Neural cell (in vitro differentiated cells): Measurements from ENCODE around the gene IFI30. TPM values are rescaled to one million over a fixed set of nuclear protein-coding genes. Genes with fewer than 3 reads are reported as not detected.

Experiments used
- H2AFZ ChIP-seq: fragments of 200-600, 300-800 bp; sonication (generic), shearing (Covaris generic); 2 replicates; pipeline ENCODE4 v1.6.0; 2014; ENCODE audit warnings: low read depth, mild to moderate bottlenecking, antibody characterized with exemption, low read length, moderate library complexity
- H3F3A ChIP-seq: fragments of 200-600 bp; shearing (Covaris generic); 2 replicates; pipeline ENCODE4 v1.6.1; 2016; ENCODE audit warnings: mild to moderate bottlenecking, moderate library complexity, mixed read lengths, antibody characterized with exemption, low read length; ENCODE audit not compliant: insufficient read depth, poor library complexity, severe bottlenecking
- H3K27ac ChIP-seq: fragments of 200-600, 300-800 bp; sonication (generic), shearing (Covaris generic); 2 replicates; pipeline ENCODE4 v1.5.1; 2014; ENCODE audit warnings: mild to moderate bottlenecking, low read length, moderate library complexity
- H3K27me3 ChIP-seq: fragments of 300-800, 200-600 bp; sonication (generic), shearing (Covaris generic); 2 replicates; pipeline ENCODE4 v1.6.0; 2014; ENCODE audit warnings: mild to moderate bottlenecking, low read depth, low read length, moderate library complexity; ENCODE audit not compliant: insufficient read depth
- H3K36me3 ChIP-seq: fragments of 300-800, 200-600 bp; sonication (generic), shearing (Covaris generic); 2 replicates; pipeline ENCODE4 v1.5.1; 2014; ENCODE audit warnings: mild to moderate bottlenecking, antibody characterized with exemption, low read length, moderate library complexity; ENCODE audit not compliant: insufficient read depth
- H3K4me2 ChIP-seq: fragments of 300-800, 200-600 bp; sonication (generic), shearing (Covaris generic); 2 replicates; pipeline ENCODE4 v1.6.0; 2014; ENCODE audit warnings: mild to moderate bottlenecking, low read length
- H3K4me3 ChIP-seq: fragments of 300-800, 200-600 bp; sonication (generic), shearing (Covaris generic); 2 replicates; pipeline ENCODE4 v1.5.1; 2014; ENCODE audit warnings: mild to moderate bottlenecking, low read length, moderate library complexity
- H3K79me2 ChIP-seq: fragments of 200-600 bp; shearing (Covaris generic); replicated peaks from 2 replicates; pipeline ENCODE4 v1.6.0; 2014; ENCODE audit warnings: mild to moderate bottlenecking, low read length, moderate library complexity; ENCODE audit not compliant: insufficient read depth
- H3K9ac ChIP-seq: fragments of 300-800, 200-600 bp; sonication (generic), shearing (Covaris generic); 2 replicates; pipeline ENCODE4 v1.6.1; 2016; ENCODE audit warnings: mild to moderate bottlenecking, low read length, mixed read lengths
- H3K9me2 ChIP-seq: fragments of 200-600 bp; shearing (Covaris generic); 2 replicates; pipeline ENCODE4 v1.6.1; 2016; ENCODE audit warnings: mild to moderate bottlenecking, low read length, mixed read lengths; ENCODE audit not compliant: insufficient read depth
- H3K9me3 ChIP-seq: fragments of 200-600, 300-800 bp; sonication (generic), shearing (Covaris generic); 2 replicates; pipeline ENCODE4 v1.6.1; 2016; ENCODE audit warnings: mild to moderate bottlenecking, mixed run types, low read length, moderate library complexity, mixed read lengths
- H4K20me1 ChIP-seq: fragments of 200-600 bp; shearing (Covaris generic); 2 replicates; pipeline ENCODE4 v1.6.1; 2016; ENCODE audit warnings: mild to moderate bottlenecking, mixed run types; ENCODE audit not compliant: insufficient read depth
- EP300 ChIP-seq: fragments of 450-650 bp; conservative IDR thresholded peaks from 2 replicates; pipeline ENCODE4 v1.6.1; 2014; ENCODE audit warnings: antibody characterized with exemption, mild to moderate bottlenecking, moderate library complexity; ENCODE audit not compliant: poor library complexity, severe bottlenecking
- EZH2 ChIP-seq: fragments of 200-600, 300-800 bp; shearing (Covaris generic), sonication (generic); IDR thresholded peaks from 2 replicates; pipeline ENCODE4 v1.6.1; 2014; ENCODE audit warnings: antibody characterized with exemption, low read length, borderline replicate concordance, mild to moderate bottlenecking; ENCODE audit not compliant: insufficient read depth, poor library complexity, severe bottlenecking
- MXI1 ChIP-seq: fragments of 450-650 bp; conservative IDR thresholded peaks from 2 replicates; pipeline ENCODE4 v1.6.1; 2014; ENCODE audit warnings: antibody characterized with exemption, mild to moderate bottlenecking; ENCODE audit not compliant: poor library complexity, severe bottlenecking
- POLR2AphosphoS5 ChIP-seq: IDR thresholded peaks from 2 replicates; pipeline ENCODE4 v1.6.1; 2012
- RAD21 ChIP-seq: fragments of 450-650 bp; conservative IDR thresholded peaks from 2 replicates; pipeline ENCODE4 v1.6.1; 2014; ENCODE audit warnings: antibody characterized with exemption, mild to moderate bottlenecking, moderate library complexity
- SMC3 ChIP-seq: fragments of 450-650 bp; conservative IDR thresholded peaks from 2 replicates; pipeline ENCODE4 v1.6.1; 2014; ENCODE audit warnings: antibody characterized with exemption, mild to moderate bottlenecking, moderate library complexity; ENCODE audit not compliant: poor library complexity
- TAF1 ChIP-seq: IDR thresholded peaks from 2 replicates; pipeline ENCODE4 v1.6.1; 2012; ENCODE audit warnings: low read depth
- polyA plus RNA-seq: library from polyadenylated mRNA; depleted of rRNA; stranded (reverse); fragments of >200 nt; gene quantifications from 2 replicates; pipeline ENCODE4 v1.2.3, GENCODE V29; 2014
- TF ChIP-seq, protein P1 (sequence below): fragments of 450-650 bp; IDR thresholded peaks from 2 replicates; pipeline ENCODE4 v1.5.1; 2014; ENCODE audit warnings: antibody characterized with exemption, mild to moderate bottlenecking, moderate library complexity; ENCODE audit not compliant: poor library complexity, severe bottlenecking
- TF ChIP-seq, protein P2 (sequence below): IDR thresholded peaks from 2 replicates; pipeline ENCODE4 v1.6.1; 2012; ENCODE audit warnings: borderline replicate concordance

The IFI30 gene
- polyA plus RNA-seq, 1 donor from 2014 or later = 0.82 TPM

DNA sequence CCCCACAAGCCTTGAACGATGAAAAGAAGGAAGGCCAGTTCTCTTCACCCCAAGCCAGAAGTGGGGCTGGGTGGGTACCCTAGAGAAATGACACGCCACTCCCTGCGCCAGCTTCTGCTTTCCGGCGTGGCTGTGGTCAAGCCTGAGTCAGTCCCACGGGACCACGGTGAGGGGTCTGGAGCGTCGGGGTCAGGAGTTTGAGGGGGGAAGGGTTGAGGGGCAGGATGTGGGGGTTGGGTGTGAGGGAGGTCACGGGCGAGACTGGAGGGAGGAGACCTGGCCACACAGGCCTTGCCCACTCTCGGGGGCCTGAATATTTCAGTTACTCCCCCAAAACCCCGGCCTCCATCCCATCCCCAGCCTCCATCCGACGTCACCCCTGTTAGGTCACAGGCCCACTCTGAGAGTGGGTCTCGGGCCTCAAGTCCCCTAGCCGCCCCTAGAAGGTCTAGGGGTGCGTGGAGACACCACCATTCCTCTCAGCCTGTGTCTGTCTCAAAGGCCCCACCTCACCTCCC lies 500 bp upstream of the IFI30 start:
- Histone ChIP-seq H3K27me3 (peaks cover 24% of the 10 kb centered on the region), H3K36me3 (no peaks in the 10 kb centered on the region), H3K79me2 (no peaks in the 10 kb centered on the region), H4K20me1 (no peaks in the 10 kb centered on the region), H2AFZ (no peak overlapping the region), H3K9me3 (no peaks in the 10 kb centered on the region), H3K4me2 (no peak overlapping the region), H3K4me3 (no peak overlapping the region), H3K9me2 (no peaks in the 10 kb centered on the region), H3K27ac (no peak overlapping the region), H3F3A (no peaks in the 10 kb centered on the region), H3K9ac (no peak overlapping the region)
- TF ChIP-seq MXI1 (no peak), EZH2 (no peak), RAD21 (no peak), POLR2AphosphoS5 (no peak), EP300 (no peak), SMC3 (no peak)
- TF ChIP-seq, protein P1, sequence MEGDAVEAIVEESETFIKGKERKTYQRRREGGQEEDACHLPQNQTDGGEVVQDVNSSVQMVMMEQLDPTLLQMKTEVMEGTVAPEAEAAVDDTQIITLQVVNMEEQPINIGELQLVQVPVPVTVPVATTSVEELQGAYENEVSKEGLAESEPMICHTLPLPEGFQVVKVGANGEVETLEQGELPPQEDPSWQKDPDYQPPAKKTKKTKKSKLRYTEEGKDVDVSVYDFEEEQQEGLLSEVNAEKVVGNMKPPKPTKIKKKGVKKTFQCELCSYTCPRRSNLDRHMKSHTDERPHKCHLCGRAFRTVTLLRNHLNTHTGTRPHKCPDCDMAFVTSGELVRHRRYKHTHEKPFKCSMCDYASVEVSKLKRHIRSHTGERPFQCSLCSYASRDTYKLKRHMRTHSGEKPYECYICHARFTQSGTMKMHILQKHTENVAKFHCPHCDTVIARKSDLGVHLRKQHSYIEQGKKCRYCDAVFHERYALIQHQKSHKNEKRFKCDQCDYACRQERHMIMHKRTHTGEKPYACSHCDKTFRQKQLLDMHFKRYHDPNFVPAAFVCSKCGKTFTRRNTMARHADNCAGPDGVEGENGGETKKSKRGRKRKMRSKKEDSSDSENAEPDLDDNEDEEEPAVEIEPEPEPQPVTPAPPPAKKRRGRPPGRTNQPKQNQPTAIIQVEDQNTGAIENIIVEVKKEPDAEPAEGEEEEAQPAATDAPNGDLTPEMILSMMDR = no peak

DNA sequence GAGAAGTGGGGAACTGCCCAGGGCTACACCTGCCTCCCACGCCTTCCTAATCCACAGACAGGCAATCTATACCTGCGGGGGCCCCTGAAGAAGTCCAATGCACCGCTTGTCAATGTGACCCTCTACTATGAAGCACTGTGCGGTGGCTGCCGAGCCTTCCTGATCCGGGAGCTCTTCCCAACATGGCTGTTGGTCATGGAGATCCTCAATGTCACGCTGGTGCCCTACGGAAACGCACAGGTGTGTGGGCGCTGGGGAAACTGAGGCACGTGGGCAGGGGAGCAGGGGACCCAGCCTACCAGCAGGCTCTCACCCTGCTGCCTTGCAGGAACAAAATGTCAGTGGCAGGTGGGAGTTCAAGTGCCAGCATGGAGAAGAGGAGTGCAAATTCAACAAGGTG lies 1.4 kb downstream of the IFI30 start:
- Histone ChIP-seq H3K27me3 (peaks cover 24% of the 10 kb centered on the region), H3K4me2 (no peak overlapping the region), H3K9ac (no peak overlapping the region), H3K27ac (no peak overlapping the region), H3K36me3 (no peaks in the 10 kb centered on the region), H3K9me2 (no peaks in the 10 kb centered on the region), H3K4me3 (no peak overlapping the region), H3K79me2 (no peaks in the 10 kb centered on the region), H3K9me3 (no peaks in the 10 kb centered on the region), H3F3A (no peaks in the 10 kb centered on the region), H2AFZ (no peak overlapping the region), H4K20me1 (no peaks in the 10 kb centered on the region)
- TF ChIP-seq EZH2 (no peak), RAD21 (no peak), MXI1 (no peak), EP300 (no peak), POLR2AphosphoS5 (no peak), TAF1 (no peak), SMC3 (no peak)
- TF ChIP-seq, protein P1 = no peak
- TF ChIP-seq, protein P2, sequence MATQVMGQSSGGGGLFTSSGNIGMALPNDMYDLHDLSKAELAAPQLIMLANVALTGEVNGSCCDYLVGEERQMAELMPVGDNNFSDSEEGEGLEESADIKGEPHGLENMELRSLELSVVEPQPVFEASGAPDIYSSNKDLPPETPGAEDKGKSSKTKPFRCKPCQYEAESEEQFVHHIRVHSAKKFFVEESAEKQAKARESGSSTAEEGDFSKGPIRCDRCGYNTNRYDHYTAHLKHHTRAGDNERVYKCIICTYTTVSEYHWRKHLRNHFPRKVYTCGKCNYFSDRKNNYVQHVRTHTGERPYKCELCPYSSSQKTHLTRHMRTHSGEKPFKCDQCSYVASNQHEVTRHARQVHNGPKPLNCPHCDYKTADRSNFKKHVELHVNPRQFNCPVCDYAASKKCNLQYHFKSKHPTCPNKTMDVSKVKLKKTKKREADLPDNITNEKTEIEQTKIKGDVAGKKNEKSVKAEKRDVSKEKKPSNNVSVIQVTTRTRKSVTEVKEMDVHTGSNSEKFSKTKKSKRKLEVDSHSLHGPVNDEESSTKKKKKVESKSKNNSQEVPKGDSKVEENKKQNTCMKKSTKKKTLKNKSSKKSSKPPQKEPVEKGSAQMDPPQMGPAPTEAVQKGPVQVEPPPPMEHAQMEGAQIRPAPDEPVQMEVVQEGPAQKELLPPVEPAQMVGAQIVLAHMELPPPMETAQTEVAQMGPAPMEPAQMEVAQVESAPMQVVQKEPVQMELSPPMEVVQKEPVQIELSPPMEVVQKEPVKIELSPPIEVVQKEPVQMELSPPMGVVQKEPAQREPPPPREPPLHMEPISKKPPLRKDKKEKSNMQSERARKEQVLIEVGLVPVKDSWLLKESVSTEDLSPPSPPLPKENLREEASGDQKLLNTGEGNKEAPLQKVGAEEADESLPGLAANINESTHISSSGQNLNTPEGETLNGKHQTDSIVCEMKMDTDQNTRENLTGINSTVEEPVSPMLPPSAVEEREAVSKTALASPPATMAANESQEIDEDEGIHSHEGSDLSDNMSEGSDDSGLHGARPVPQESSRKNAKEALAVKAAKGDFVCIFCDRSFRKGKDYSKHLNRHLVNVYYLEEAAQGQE = no peak
